GM12878 (cell line): Measurements from ENCODE around the gene CACNA1G.

ENCODE experiments used
- DPF2 ChIP-seq: fragments of 450-650 bp; IDR thresholded peaks from 2 replicates; pipeline ENCODE4 v1.6.1; 2017; ENCODE audit warnings: mild to moderate bottlenecking
- HDAC6 ChIP-seq: fragments of 200-600 bp; sonication (generic); IDR thresholded peaks from one replicate; pipeline ENCODE4 v1.8.0; 2017; ENCODE audit warnings: antibody characterized with exemption; ENCODE audit not compliant: unreplicated experiment
- MAX ChIP-seq: IDR thresholded peaks from 2 replicates; pipeline ENCODE4 v1.6.1; 2012; ENCODE audit warnings: low read depth, low read length, improper control_type of control experiment
- NFIC ChIP-seq: IDR thresholded peaks from 2 replicates; pipeline ENCODE4 v1.6.1; 2012; ENCODE audit warnings: low read depth, mild to moderate bottlenecking, inconsistent platforms, low read length, moderate library complexity
- RAD51 ChIP-seq: fragments of 450-650 bp; IDR thresholded peaks from 2 replicates; pipeline ENCODE4 v1.6.1; 2016; ENCODE audit warnings: moderate library complexity, mild to moderate bottlenecking, inconsistent platforms
- TCF12 ChIP-seq: IDR thresholded peaks from 2 replicates; pipeline ENCODE4 v1.6.1; 2011; ENCODE audit warnings: low read depth, mild to moderate bottlenecking, low read length
- TF ChIP-seq, protein P1 (sequence below), 3 experiments: IDR thresholded peaks in 2 of 3; conservative IDR thresholded peaks in 1 of 3; 2 replicates each; pipeline ENCODE4 v1.5.1; 2011; ENCODE audit warnings: low read depth in 3 of 3, low read length in 3 of 3, mild to moderate bottlenecking in 3 of 3, control low read depth in 2 of 3, moderate library complexity in 2 of 3, inconsistent platforms in 1 of 3, mixed read lengths in 1 of 3; ENCODE audit not compliant: control insufficient read depth in 2 of 3, insufficient read depth in 1 of 3; ENCODE audit errors: extremely low read depth in 1 of 3

DNA sequence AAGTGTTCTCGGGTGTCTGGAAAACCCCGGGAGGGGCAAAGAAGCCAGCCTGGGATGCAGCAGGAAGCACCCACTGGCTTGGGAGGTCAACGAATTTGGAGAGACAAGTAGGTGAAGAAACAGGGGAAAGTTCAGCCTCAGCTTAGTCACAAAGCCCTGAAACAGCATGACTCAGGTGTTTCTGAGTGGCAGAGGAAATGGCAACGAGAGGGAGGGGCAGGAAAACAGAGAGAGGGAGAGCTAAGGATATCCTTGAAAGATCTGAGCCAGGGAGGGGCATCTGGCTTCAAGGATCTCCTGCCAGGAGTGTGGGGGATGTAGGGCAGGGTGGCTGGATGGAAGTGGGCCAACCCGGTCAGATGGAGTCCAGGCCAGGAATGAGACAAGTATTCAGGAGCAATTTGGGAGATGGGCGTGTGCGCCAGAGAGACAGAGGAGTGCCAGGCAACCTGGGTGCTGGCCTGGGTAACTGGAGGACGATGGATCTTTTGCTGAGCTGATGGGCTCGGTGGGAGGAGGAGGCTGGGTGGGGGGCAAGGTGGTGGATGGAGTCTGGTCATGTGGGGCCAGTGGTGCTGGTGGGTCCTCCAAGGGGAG lies 101.4 kb downstream of the CACNA1G start:
- TF ChIP-seq TCF12: no peak
- no peak for TF ChIP-seq NFIC
- TF ChIP-seq HDAC6: no peak
- no peak for TF ChIP-seq MAX
- no peak for TF ChIP-seq RAD51
- TF ChIP-seq, protein P1, sequence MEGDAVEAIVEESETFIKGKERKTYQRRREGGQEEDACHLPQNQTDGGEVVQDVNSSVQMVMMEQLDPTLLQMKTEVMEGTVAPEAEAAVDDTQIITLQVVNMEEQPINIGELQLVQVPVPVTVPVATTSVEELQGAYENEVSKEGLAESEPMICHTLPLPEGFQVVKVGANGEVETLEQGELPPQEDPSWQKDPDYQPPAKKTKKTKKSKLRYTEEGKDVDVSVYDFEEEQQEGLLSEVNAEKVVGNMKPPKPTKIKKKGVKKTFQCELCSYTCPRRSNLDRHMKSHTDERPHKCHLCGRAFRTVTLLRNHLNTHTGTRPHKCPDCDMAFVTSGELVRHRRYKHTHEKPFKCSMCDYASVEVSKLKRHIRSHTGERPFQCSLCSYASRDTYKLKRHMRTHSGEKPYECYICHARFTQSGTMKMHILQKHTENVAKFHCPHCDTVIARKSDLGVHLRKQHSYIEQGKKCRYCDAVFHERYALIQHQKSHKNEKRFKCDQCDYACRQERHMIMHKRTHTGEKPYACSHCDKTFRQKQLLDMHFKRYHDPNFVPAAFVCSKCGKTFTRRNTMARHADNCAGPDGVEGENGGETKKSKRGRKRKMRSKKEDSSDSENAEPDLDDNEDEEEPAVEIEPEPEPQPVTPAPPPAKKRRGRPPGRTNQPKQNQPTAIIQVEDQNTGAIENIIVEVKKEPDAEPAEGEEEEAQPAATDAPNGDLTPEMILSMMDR (IDR thresholded peaks at IDR 0.05 in 2 of 3, conservative IDR thresholded peaks at IDR 0.05 in 1 of 3; ENCODE audit: control insufficient read depth in 2 of 3, extremely low read depth in 1 of 3, insufficient read depth in 1 of 3, low read depth in 3 of 3, low read length in 3 of 3): no peak
- no peak for TF ChIP-seq DPF2
